GM23248 (cell line): Measurements from ENCODE around the gene GAK. TPM values are rescaled to one million over a fixed set of nuclear protein-coding genes. Genes with fewer than 3 reads are reported as not detected.

Source experiments
- DNase-seq: peaks from one replicate; pipeline ENCODE4 v3.0.0-alpha.2; 2015
- H2AFZ ChIP-seq: fragments of 200-600 bp; sonication (generic); 2 replicates; pipeline ENCODE4 v1.6.1; 2016; ENCODE audit warnings: antibody characterized with exemption
- H3F3A ChIP-seq: fragments of 200-600 bp; sonication (generic); 2 replicates; pipeline ENCODE4 v1.6.1; 2016; ENCODE audit warnings: mild to moderate bottlenecking, antibody characterized with exemption, mixed run types; ENCODE audit not compliant: insufficient read depth
- H3K27ac ChIP-seq: fragments of 200-600 bp; sonication (generic); 2 replicates; pipeline ENCODE4 v1.5.1; 2016; ENCODE audit warnings: mild to moderate bottlenecking
- H3K27me3 ChIP-seq: fragments of 200-600 bp; sonication (generic); replicated peaks from 2 replicates; pipeline ENCODE4 v1.6.1; 2016; ENCODE audit warnings: mild to moderate bottlenecking; ENCODE audit not compliant: insufficient read depth
- H3K36me3 ChIP-seq: fragments of 200-600 bp; sonication (generic); 2 replicates; pipeline ENCODE4 v1.6.1; 2016; ENCODE audit warnings: low read depth, mild to moderate bottlenecking
- H3K4me1 ChIP-seq: fragments of 200-600 bp; sonication (generic); 2 replicates; pipeline ENCODE4 v1.6.1; 2016; ENCODE audit warnings: mild to moderate bottlenecking; ENCODE audit not compliant: insufficient read depth
- H3K4me2 ChIP-seq: fragments of 200-600 bp; sonication (generic); one replicate; pipeline ENCODE4 v1.6.1; 2016; ENCODE audit warnings: mild to moderate bottlenecking; ENCODE audit not compliant: unreplicated experiment
- H3K4me3 ChIP-seq: fragments of 200-600 bp; sonication (generic); 2 replicates; pipeline ENCODE4 v1.5.1; 2016; ENCODE audit warnings: mild to moderate bottlenecking
- H3K79me2 ChIP-seq: fragments of 200-600 bp; sonication (generic); 2 replicates; pipeline ENCODE4 v1.6.1; 2016; ENCODE audit warnings: mild to moderate bottlenecking; ENCODE audit not compliant: insufficient read depth
- H3K9ac ChIP-seq: fragments of 200-600 bp; sonication (generic); 2 replicates; pipeline ENCODE4 v1.6.1; 2016; ENCODE audit warnings: mild to moderate bottlenecking
- H3K9me2 ChIP-seq: fragments of 200-600 bp; sonication (generic); 2 replicates; pipeline ENCODE4 v1.6.1; 2016; ENCODE audit warnings: mixed run types, mild to moderate bottlenecking, moderate library complexity; ENCODE audit not compliant: insufficient read depth
- H3K9me3 ChIP-seq: fragments of 200-600 bp; sonication (generic); one replicate; pipeline ENCODE4 v1.6.1; 2017; ENCODE audit warnings: low read depth
- H4K20me1 ChIP-seq: fragments of 200-600 bp; sonication (generic); 2 replicates; pipeline ENCODE4 v1.6.0; 2016; ENCODE audit not compliant: insufficient read depth
- EZH2 ChIP-seq: fragments of 200-600 bp; sonication (generic); IDR thresholded peaks from 2 replicates; pipeline ENCODE4 v1.6.1; 2018; ENCODE audit warnings: antibody characterized with exemption, mild to moderate bottlenecking; ENCODE audit not compliant: insufficient read depth, poor library complexity, severe bottlenecking
- EZH2phosphoT487 ChIP-seq: fragments of 200-600 bp; sonication (generic); IDR thresholded peaks from 2 replicates; pipeline ENCODE4 v1.6.1; 2018; ENCODE audit warnings: antibody characterized with exemption, moderate library complexity, mild to moderate bottlenecking, low read depth; ENCODE audit not compliant: insufficient read depth
- WGBS, 2 experiments: methylation state at CpG; one replicate each; pipeline ENCODE4 v1.1.6; 2015 to 2017; ENCODE audit warnings: low lambda C conversion rate in 2 of 2, low coverage in 1 of 2; ENCODE audit errors: missing lambda C conversion rate in 2 of 2; 5-methylcytosine and 5-hydroxymethylcytosine counted together
- in situ Hi-C: fragments of 300-500 bp; cut with MboI; formaldehyde crosslinking; loops from 2 replicates; pipeline ENCODE4 v1.15.0; 2020
- polyA plus RNA-seq: library from polyadenylated mRNA; unstranded; fragments of >200 nt; fragmentation: Nextera tagmentation; extraction: Ambion mirVana; gene quantifications from 2 replicates; pipeline ENCODE4 v1.2.1, GENCODE V29; 2016
- total RNA-seq: library from RNA; depleted of rRNA; stranded (reverse); fragments of >200 nt; shearing (Covaris generic); gene quantifications from 2 replicates; pipeline ENCODE4 v1.2.3, GENCODE V29; 2014

GAK gene
- total and polyA plus RNA-seq, 2 experiments from 2014 or later = 41.1 to 86.7 TPM

GRCh38 chr4:868421-868820 is 63.7 kb downstream of the GAK start:
- Histone ChIP-seq H3K9me3 (no peaks in the 10 kb centered on the region), H3K9me2 (no peaks in the 10 kb centered on the region), H3K27ac (no peak overlapping the region), H3K36me3 (no peaks in the 10 kb centered on the region; the same call in 1 of the 2 replicates), H3K27me3 (no peaks in the 10 kb centered on the region), H2AFZ (no peak overlapping the region), H3K4me3 (no peak overlapping the region), H4K20me1 (no peaks in the 10 kb centered on the region), H3K4me1 (no peaks in the 10 kb centered on the region), H3K79me2 (no peaks in the 10 kb centered on the region), H3F3A (no peaks in the 10 kb centered on the region), H3K4me2 (no peak overlapping the region), H3K9ac (no peak overlapping the region)
- 91 to 93% methylated on average over 17 to 21 of the region's 21 CpGs for WGBS, 2 experiments
- DNase-seq = no peak
- TF ChIP-seq EZH2 (no peak), EZH2phosphoT487 (no peak)
- in situ Hi-C loops = no loop called here

GRCh38 chr4:867526-868250 is 64.4 kb downstream of the GAK start:
- no peaks in the 10 kb centered on the region for H3K9me3 ChIP-seq
- DNase-seq = no peak
- no peaks in the 10 kb centered on the region for H3K9me2 ChIP-seq
- no peak overlapping the region for H3K4me3 ChIP-seq
- H3K79me2 ChIP-seq = no peaks in the 10 kb centered on the region
- in situ Hi-C loops = no loop called here
- no peak overlapping the region for H2AFZ ChIP-seq
- peaks cover 5% of the 10 kb centered on the region; the same call in 1 of the 2 replicates for H3K36me3 ChIP-seq
- TF ChIP-seq EZH2phosphoT487 (no peak), EZH2 (no peak)
- H3F3A ChIP-seq = no peaks in the 10 kb centered on the region
- H3K9ac ChIP-seq = no peak overlapping the region
- H3K27ac ChIP-seq = no peak overlapping the region
- no peak overlapping the region for H3K4me2 ChIP-seq
- no peaks in the 10 kb centered on the region for H3K4me1 ChIP-seq
- no peaks in the 10 kb centered on the region for H4K20me1 ChIP-seq
- H3K27me3 ChIP-seq = no peaks in the 10 kb centered on the region
- 86 to 92% methylated on average over 17 to 26 of the region's 26 CpGs for WGBS, 2 experiments

GRCh38 chr4:866761-867390 is 65.2 kb downstream of the GAK start:
- no peak overlapping the region for H3K9ac ChIP-seq
- no peaks in the 10 kb centered on the region for H3K9me2 ChIP-seq
- H3K27me3 ChIP-seq = no peaks in the 10 kb centered on the region
- no peak overlapping the region for H3K4me3 ChIP-seq
- peaks cover 8% of the 10 kb centered on the region; the same call in 1 of the 2 replicates for H3K36me3 ChIP-seq
- 84 to 90% methylated on average over 25 to 28 of the region's 28 CpGs for WGBS, 2 experiments
- no peak for TF ChIP-seq EZH2phosphoT487
- TF ChIP-seq EZH2 = no peak
- no peaks in the 10 kb centered on the region for H4K20me1 ChIP-seq
- no peaks in the 10 kb centered on the region for H3K4me1 ChIP-seq
- H3K79me2 ChIP-seq = no peaks in the 10 kb centered on the region
- H3K4me2 ChIP-seq = no peak overlapping the region
- no peak overlapping the region for H2AFZ ChIP-seq
- H3K9me3 ChIP-seq = no peaks in the 10 kb centered on the region
- DNase-seq = no peak
- H3F3A ChIP-seq = no peaks in the 10 kb centered on the region
- in situ Hi-C loops = no loop called here
- H3K27ac ChIP-seq = no peak overlapping the region

- no peaks in the 10 kb centered on the region for H3F3A ChIP-seq
- no peaks in the 10 kb centered on the region for H3K4me1 ChIP-seq
- no peak overlapping the region for H2AFZ ChIP-seq
- in situ Hi-C loops = no loop called here
- H3K9me3 ChIP-seq = no peaks in the 10 kb centered on the region
- WGBS, 2 experiments = 92 to 93% methylated on average over 18 to 24 of the region's 24 CpGs
- no peak overlapping the region for H3K4me2 ChIP-seq
- H3K27me3 ChIP-seq = no peaks in the 10 kb centered on the region
- no peaks in the 10 kb centered on the region for H3K9me2 ChIP-seq
- no peak for DNase-seq
- peaks cover 8% of the 10 kb centered on the region; the same call in 1 of the 2 replicates for H3K36me3 ChIP-seq
- no peak overlapping the region for H3K9ac ChIP-seq
- H4K20me1 ChIP-seq = no peaks in the 10 kb centered on the region
- H3K4me3 ChIP-seq = no peak overlapping the region
- no peak overlapping the region for H3K27ac ChIP-seq
- no peaks in the 10 kb centered on the region for H3K79me2 ChIP-seq
- no peak for TF ChIP-seq EZH2
- TF ChIP-seq EZH2phosphoT487 = no peak
Observed at GRCh38 chr4:866068-866760, 65.9 kb downstream of the GAK start.
